Neural cell (in vitro differentiated cells): ENCODE measurements around the gene SLC25A19. TPM values are rescaled to one million over a fixed set of nuclear protein-coding genes. Genes with fewer than 3 reads are reported as not detected.

Source experiments
- H2AFZ ChIP-seq: fragments of 200-600, 300-800 bp; sonication (generic), shearing (Covaris generic); 2 replicates; pipeline ENCODE4 v1.6.0; 2014; ENCODE audit warnings: low read depth, mild to moderate bottlenecking, antibody characterized with exemption, low read length, moderate library complexity
- H3F3A ChIP-seq: fragments of 200-600 bp; shearing (Covaris generic); 2 replicates; pipeline ENCODE4 v1.6.1; 2016; ENCODE audit warnings: mild to moderate bottlenecking, moderate library complexity, mixed read lengths, antibody characterized with exemption, low read length; ENCODE audit not compliant: insufficient read depth, poor library complexity, severe bottlenecking
- H3K27ac ChIP-seq: fragments of 200-600, 300-800 bp; sonication (generic), shearing (Covaris generic); 2 replicates; pipeline ENCODE4 v1.5.1; 2014; ENCODE audit warnings: mild to moderate bottlenecking, low read length, moderate library complexity
- H3K27me3 ChIP-seq: fragments of 300-800, 200-600 bp; sonication (generic), shearing (Covaris generic); 2 replicates; pipeline ENCODE4 v1.6.0; 2014; ENCODE audit warnings: mild to moderate bottlenecking, low read depth, low read length, moderate library complexity; ENCODE audit not compliant: insufficient read depth
- H3K36me3 ChIP-seq: fragments of 300-800, 200-600 bp; sonication (generic), shearing (Covaris generic); 2 replicates; pipeline ENCODE4 v1.5.1; 2014; ENCODE audit warnings: mild to moderate bottlenecking, antibody characterized with exemption, low read length, moderate library complexity; ENCODE audit not compliant: insufficient read depth
- H3K4me2 ChIP-seq: fragments of 300-800, 200-600 bp; sonication (generic), shearing (Covaris generic); 2 replicates; pipeline ENCODE4 v1.6.0; 2014; ENCODE audit warnings: mild to moderate bottlenecking, low read length
- H3K4me3 ChIP-seq: fragments of 300-800, 200-600 bp; sonication (generic), shearing (Covaris generic); 2 replicates; pipeline ENCODE4 v1.5.1; 2014; ENCODE audit warnings: mild to moderate bottlenecking, low read length, moderate library complexity
- H3K79me2 ChIP-seq: fragments of 200-600 bp; shearing (Covaris generic); replicated peaks from 2 replicates; pipeline ENCODE4 v1.6.0; 2014; ENCODE audit warnings: mild to moderate bottlenecking, low read length, moderate library complexity; ENCODE audit not compliant: insufficient read depth
- H3K9ac ChIP-seq: fragments of 300-800, 200-600 bp; sonication (generic), shearing (Covaris generic); 2 replicates; pipeline ENCODE4 v1.6.1; 2016; ENCODE audit warnings: mild to moderate bottlenecking, low read length, mixed read lengths
- H3K9me2 ChIP-seq: fragments of 200-600 bp; shearing (Covaris generic); 2 replicates; pipeline ENCODE4 v1.6.1; 2016; ENCODE audit warnings: mild to moderate bottlenecking, low read length, mixed read lengths; ENCODE audit not compliant: insufficient read depth
- H3K9me3 ChIP-seq: fragments of 200-600, 300-800 bp; sonication (generic), shearing (Covaris generic); 2 replicates; pipeline ENCODE4 v1.6.1; 2016; ENCODE audit warnings: mild to moderate bottlenecking, mixed run types, low read length, moderate library complexity, mixed read lengths
- H4K20me1 ChIP-seq: fragments of 200-600 bp; shearing (Covaris generic); 2 replicates; pipeline ENCODE4 v1.6.1; 2016; ENCODE audit warnings: mild to moderate bottlenecking, mixed run types; ENCODE audit not compliant: insufficient read depth
- CTCF ChIP-seq: fragments of 450-650 bp; IDR thresholded peaks from 2 replicates; pipeline ENCODE4 v1.5.1; 2014; ENCODE audit warnings: antibody characterized with exemption, mild to moderate bottlenecking, moderate library complexity; ENCODE audit not compliant: poor library complexity, severe bottlenecking
- EP300 ChIP-seq: fragments of 450-650 bp; conservative IDR thresholded peaks from 2 replicates; pipeline ENCODE4 v1.6.1; 2014; ENCODE audit warnings: antibody characterized with exemption, mild to moderate bottlenecking, moderate library complexity; ENCODE audit not compliant: poor library complexity, severe bottlenecking
- EZH2 ChIP-seq: fragments of 200-600, 300-800 bp; shearing (Covaris generic), sonication (generic); IDR thresholded peaks from 2 replicates; pipeline ENCODE4 v1.6.1; 2014; ENCODE audit warnings: antibody characterized with exemption, low read length, borderline replicate concordance, mild to moderate bottlenecking; ENCODE audit not compliant: insufficient read depth, poor library complexity, severe bottlenecking
- MXI1 ChIP-seq: fragments of 450-650 bp; conservative IDR thresholded peaks from 2 replicates; pipeline ENCODE4 v1.6.1; 2014; ENCODE audit warnings: antibody characterized with exemption, mild to moderate bottlenecking; ENCODE audit not compliant: poor library complexity, severe bottlenecking
- POLR2AphosphoS5 ChIP-seq: IDR thresholded peaks from 2 replicates; pipeline ENCODE4 v1.6.1; 2012
- RAD21 ChIP-seq: fragments of 450-650 bp; conservative IDR thresholded peaks from 2 replicates; pipeline ENCODE4 v1.6.1; 2014; ENCODE audit warnings: antibody characterized with exemption, mild to moderate bottlenecking, moderate library complexity
- REST ChIP-seq: IDR thresholded peaks from 2 replicates; pipeline ENCODE4 v1.6.1; 2012; ENCODE audit warnings: borderline replicate concordance
- SMC3 ChIP-seq: fragments of 450-650 bp; conservative IDR thresholded peaks from 2 replicates; pipeline ENCODE4 v1.6.1; 2014; ENCODE audit warnings: antibody characterized with exemption, mild to moderate bottlenecking, moderate library complexity; ENCODE audit not compliant: poor library complexity
- TAF1 ChIP-seq: IDR thresholded peaks from 2 replicates; pipeline ENCODE4 v1.6.1; 2012; ENCODE audit warnings: low read depth
- polyA plus RNA-seq: library from polyadenylated mRNA; depleted of rRNA; stranded (reverse); fragments of >200 nt; gene quantifications from 2 replicates; pipeline ENCODE4 v1.2.3, GENCODE V29; 2014

The SLC25A19 gene
- polyA plus RNA-seq, 1 donor from 2014 or later, result 13.8 TPM

GRCh38 chr17:75227729-75228128 is 61.5 kb downstream of the SLC25A19 start:
- TF ChIP-seq POLR2AphosphoS5, result no peak
- TF ChIP-seq REST, result no peak
- no peak for TF ChIP-seq MXI1
- TF ChIP-seq CTCF, result no peak
- TF ChIP-seq RAD21, result no peak
- Histone ChIP-seq H3K27ac (no peak overlapping the region), H3K9ac (no peak overlapping the region), H4K20me1 (no peaks in the 10 kb centered on the region), H3K4me2 (no peak overlapping the region), H3K9me2 (no peaks in the 10 kb centered on the region), H3K4me3 (no peak overlapping the region), H3F3A (no peaks in the 10 kb centered on the region), H3K27me3 (no peaks in the 10 kb centered on the region), H2AFZ (no peak overlapping the region), H3K9me3 (no peaks in the 10 kb centered on the region), H3K36me3 (peaks cover 3% of the 10 kb centered on the region), H3K79me2 (no peaks in the 10 kb centered on the region)

GRCh38 chr17:75225016-75225415 is 64.2 kb downstream of the SLC25A19 start:
- Histone ChIP-seq H3K79me2 (no peaks in the 10 kb centered on the region), H2AFZ (no peak overlapping the region), H3K27ac (no peak overlapping the region), H3K4me3 (no peak overlapping the region), H3K9me3 (no peaks in the 10 kb centered on the region), H4K20me1 (no peaks in the 10 kb centered on the region), H3K9me2 (no peaks in the 10 kb centered on the region), H3K4me2 (no peak overlapping the region), H3F3A (no peaks in the 10 kb centered on the region), H3K27me3 (no peaks in the 10 kb centered on the region), H3K9ac (no peak overlapping the region), H3K36me3 (no peaks in the 10 kb centered on the region)
- TF ChIP-seq CTCF (no peak), EZH2 (no peak), TAF1 (no peak), EP300 (no peak), MXI1 (no peak), POLR2AphosphoS5 (no peak), RAD21 (no peak), REST (no peak), SMC3 (no peak)
